Mammary epithelial cell (primary cell): ENCODE data around the gene CCDC184.

Source experiments
- EZH2 ChIP-seq: IDR thresholded peaks from 2 replicates; pipeline ENCODE4 v1.6.1; 2012; ENCODE audit warnings: low read length, inconsistent platforms, borderline replicate concordance
- TF ChIP-seq, protein P1 (sequence below), 2 donors: IDR thresholded peaks in 1 of 2; conservative IDR thresholded peaks in 1 of 2; 2 replicates each; pipeline ENCODE4 v1.5.1; 2011 to 2012; ENCODE audit warnings: inconsistent platforms in 2 of 2, low read length in 2 of 2, mild to moderate bottlenecking in 2 of 2, control low read depth in 1 of 2, low read depth in 1 of 2; ENCODE audit not compliant: insufficient read depth in 1 of 2; ENCODE audit errors: extremely low read depth in 1 of 2

DNA sequence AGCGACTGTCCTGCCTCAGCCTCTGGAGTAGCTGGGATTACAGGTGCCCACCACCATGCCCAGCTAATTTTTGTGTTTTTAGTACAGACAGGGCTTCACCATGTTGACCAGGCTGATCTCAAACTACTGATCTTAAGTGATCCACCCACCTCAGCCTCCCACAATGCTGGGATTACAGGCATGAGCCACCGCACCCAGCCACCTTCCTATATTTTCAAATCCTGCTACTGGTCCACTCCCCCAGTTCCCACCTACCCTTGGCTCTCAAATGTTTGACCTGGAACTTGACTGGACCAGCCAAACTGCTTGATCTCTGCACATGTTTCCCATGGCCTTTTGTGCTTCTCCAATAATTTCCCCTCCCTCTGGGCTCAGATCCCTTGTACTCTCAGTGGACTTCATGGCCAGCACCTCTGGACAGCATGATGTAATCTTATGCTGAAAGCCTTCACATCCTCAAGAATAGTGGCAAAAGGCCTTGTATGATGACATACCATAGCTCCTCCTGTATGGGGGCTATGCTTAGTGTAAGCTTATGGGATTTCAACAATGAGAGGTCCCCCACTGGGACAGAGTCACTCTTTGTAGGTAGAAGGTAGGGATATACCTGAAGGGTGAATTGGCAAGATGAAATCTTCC lies 2.5 kb upstream of the CCDC184 start:
- TF ChIP-seq, protein P1, sequence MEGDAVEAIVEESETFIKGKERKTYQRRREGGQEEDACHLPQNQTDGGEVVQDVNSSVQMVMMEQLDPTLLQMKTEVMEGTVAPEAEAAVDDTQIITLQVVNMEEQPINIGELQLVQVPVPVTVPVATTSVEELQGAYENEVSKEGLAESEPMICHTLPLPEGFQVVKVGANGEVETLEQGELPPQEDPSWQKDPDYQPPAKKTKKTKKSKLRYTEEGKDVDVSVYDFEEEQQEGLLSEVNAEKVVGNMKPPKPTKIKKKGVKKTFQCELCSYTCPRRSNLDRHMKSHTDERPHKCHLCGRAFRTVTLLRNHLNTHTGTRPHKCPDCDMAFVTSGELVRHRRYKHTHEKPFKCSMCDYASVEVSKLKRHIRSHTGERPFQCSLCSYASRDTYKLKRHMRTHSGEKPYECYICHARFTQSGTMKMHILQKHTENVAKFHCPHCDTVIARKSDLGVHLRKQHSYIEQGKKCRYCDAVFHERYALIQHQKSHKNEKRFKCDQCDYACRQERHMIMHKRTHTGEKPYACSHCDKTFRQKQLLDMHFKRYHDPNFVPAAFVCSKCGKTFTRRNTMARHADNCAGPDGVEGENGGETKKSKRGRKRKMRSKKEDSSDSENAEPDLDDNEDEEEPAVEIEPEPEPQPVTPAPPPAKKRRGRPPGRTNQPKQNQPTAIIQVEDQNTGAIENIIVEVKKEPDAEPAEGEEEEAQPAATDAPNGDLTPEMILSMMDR (conservative IDR thresholded peaks at IDR 0.05 in 1 of 2, IDR thresholded peaks at IDR 0.05 in 1 of 2; ENCODE audit: extremely low read depth in 1 of 2, insufficient read depth in 1 of 2, low read depth in 1 of 2, low read length in 2 of 2), result no peak
- TF ChIP-seq EZH2, result no peak
